Ascending aorta (tissue), 2 donors: ENCODE data around the gene PKP2. TPM values are rescaled to one million over a fixed set of nuclear protein-coding genes. Genes with fewer than 3 reads are reported as not detected.

Source experiments
- DNase-seq, 2 donors: peaks; one replicate each; pipeline ENCODE4 v3.0.0-alpha.2; 2019; ENCODE audit warnings: low spot score in 2 of 2
- H3K27ac ChIP-seq, 2 donors: fragments of 200-600 bp; sonication (generic); one replicate each; pipeline ENCODE4 v1.5.1; 2016 to 2017; ENCODE audit warnings: mild to moderate bottlenecking in 1 of 2
- H3K27me3 ChIP-seq: fragments of 200-600 bp; sonication (generic); one replicate; pipeline ENCODE4 v1.5.1; 2017
- H3K36me3 ChIP-seq, 2 donors: fragments of 200-600 bp; sonication (generic); one replicate each; pipeline ENCODE4 v1.5.1; 2016
- H3K4me1 ChIP-seq, 2 donors: fragments of 200-600 bp; sonication (generic); one replicate each; pipeline ENCODE4 v1.5.1; 2016 to 2017; ENCODE audit warnings: mild to moderate bottlenecking in 1 of 2
- H3K4me3 ChIP-seq, 2 donors: fragments of 200-600 bp; sonication (generic); one replicate each; pipeline ENCODE4 v1.5.1; 2016 to 2017; ENCODE audit warnings: mild to moderate bottlenecking in 1 of 2
- H3K9me3 ChIP-seq, 2 donors: fragments of 200-600 bp; sonication (generic); one replicate each; pipeline ENCODE4 v1.5.1; 2016
- intact Hi-C: fragments of 100-400 bp; cut with DNase I; formaldehyde crosslinking; loops from one replicate; pipeline ENCODE4 v1.15.1; 2023
- total RNA-seq: library from RNA; depleted of rRNA; stranded (reverse); fragments of >200 nt; gene quantifications from one replicate; pipeline ENCODE4 v1.1.0, GENCODE V29; 2016
- TF ChIP-seq, protein P1 (sequence below), 3 experiments: fragments of 200-600 bp in 2 of 3; fragments of 450-650 bp in 1 of 3; sonication (generic) in 2 of 3; IDR thresholded peaks; one replicate each; pipeline ENCODE4 v1.5.1; 2016 to 2019; ENCODE audit warnings: antibody characterized with exemption in 3 of 3, mild to moderate bottlenecking in 1 of 3, moderate library complexity in 1 of 3

The PKP2 gene
- total RNA-seq, 1 donor from 2014 or later = not detected

- no peaks in the 10 kb centered on the region for H3K27me3 ChIP-seq
- no peak overlapping the region for H3K4me3 ChIP-seq
- no peak overlapping the region for H3K27ac ChIP-seq
- no peaks in the 10 kb centered on the region for H3K9me3 ChIP-seq
- TF ChIP-seq, protein P1, sequence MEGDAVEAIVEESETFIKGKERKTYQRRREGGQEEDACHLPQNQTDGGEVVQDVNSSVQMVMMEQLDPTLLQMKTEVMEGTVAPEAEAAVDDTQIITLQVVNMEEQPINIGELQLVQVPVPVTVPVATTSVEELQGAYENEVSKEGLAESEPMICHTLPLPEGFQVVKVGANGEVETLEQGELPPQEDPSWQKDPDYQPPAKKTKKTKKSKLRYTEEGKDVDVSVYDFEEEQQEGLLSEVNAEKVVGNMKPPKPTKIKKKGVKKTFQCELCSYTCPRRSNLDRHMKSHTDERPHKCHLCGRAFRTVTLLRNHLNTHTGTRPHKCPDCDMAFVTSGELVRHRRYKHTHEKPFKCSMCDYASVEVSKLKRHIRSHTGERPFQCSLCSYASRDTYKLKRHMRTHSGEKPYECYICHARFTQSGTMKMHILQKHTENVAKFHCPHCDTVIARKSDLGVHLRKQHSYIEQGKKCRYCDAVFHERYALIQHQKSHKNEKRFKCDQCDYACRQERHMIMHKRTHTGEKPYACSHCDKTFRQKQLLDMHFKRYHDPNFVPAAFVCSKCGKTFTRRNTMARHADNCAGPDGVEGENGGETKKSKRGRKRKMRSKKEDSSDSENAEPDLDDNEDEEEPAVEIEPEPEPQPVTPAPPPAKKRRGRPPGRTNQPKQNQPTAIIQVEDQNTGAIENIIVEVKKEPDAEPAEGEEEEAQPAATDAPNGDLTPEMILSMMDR (IDR thresholded peaks at IDR 0.05) = no peak
- no peaks in the 10 kb centered on the region for H3K36me3 ChIP-seq
- intact Hi-C loops = no loop called here
- H3K4me1 ChIP-seq = no peaks in the 10 kb centered on the region
- DNase-seq = no peak
Measured at GRCh38 chr12:32789916-32790315, 106.7 kb downstream of the PKP2 start.

- intact Hi-C loops = no loop called here
- no peaks in the 10 kb centered on the region for H3K4me1 ChIP-seq
- H3K9me3 ChIP-seq = no peaks in the 10 kb centered on the region
- H3K27me3 ChIP-seq = no peaks in the 10 kb centered on the region
- TF ChIP-seq, protein P1 (IDR thresholded peaks at IDR 0.05) = no peak
- DNase-seq = no peak
- H3K36me3 ChIP-seq = no peaks in the 10 kb centered on the region
- no peak overlapping the region for H3K4me3 ChIP-seq
- H3K27ac ChIP-seq = no peak overlapping the region
Measured at GRCh38 chr12:32789446-32789845, 107.1 kb downstream of the PKP2 start.

DNA sequence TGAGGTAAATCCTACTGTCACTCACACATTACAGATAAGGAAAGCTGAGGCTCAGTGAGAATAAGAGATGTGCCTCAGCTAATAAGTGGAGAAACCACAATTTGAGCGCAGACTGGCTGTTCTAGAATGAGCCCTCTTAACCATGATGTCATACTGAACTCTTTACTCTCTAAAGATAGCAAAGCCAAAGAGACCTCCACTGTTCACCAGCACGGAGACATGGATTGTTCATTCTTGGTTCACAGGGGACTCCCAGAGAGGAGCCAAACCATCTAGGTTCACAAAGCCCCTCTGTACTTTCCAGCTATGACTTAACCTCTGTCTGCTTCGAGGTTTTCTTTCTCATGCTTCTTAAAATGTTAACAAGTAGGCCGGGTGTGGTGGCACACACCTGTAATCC, 108.2 kb downstream of the PKP2 start:
- H3K27me3 ChIP-seq = no peaks in the 10 kb centered on the region
- H3K4me1 ChIP-seq = no peaks in the 10 kb centered on the region
- intact Hi-C loops = no loop called here
- no peak overlapping the region for H3K27ac ChIP-seq
- TF ChIP-seq, protein P1 (IDR thresholded peaks at IDR 0.05) = no peak
- no peak for DNase-seq
- no peaks in the 10 kb centered on the region for H3K9me3 ChIP-seq
- H3K36me3 ChIP-seq = no peaks in the 10 kb centered on the region
- no peak overlapping the region for H3K4me3 ChIP-seq

DNA sequence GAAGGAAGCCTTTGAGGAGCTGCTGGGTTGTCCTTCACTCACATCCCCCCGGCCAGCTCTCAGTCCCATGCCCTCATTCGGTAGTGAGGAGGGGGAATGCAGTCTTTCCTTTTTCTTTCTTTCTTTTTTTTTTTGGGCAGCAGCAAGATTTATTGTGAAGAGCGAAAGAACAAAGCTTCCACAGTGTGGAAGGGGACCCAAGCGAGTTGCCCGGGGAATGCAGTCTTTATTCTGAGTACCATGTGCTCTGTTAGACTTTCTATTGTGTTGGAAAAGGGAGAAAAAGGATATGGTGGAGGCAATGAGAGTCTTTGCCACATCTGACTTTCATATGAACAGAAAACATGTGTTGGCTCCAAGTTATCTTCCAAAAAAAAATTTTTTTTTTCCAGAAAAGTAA, 111.0 kb downstream of the PKP2 start:
- Histone ChIP-seq H3K36me3 (no peaks in the 10 kb centered on the region), H3K27ac (no peak overlapping the region), H3K4me1 (no peaks in the 10 kb centered on the region), H3K4me3 (no peak overlapping the region), H3K27me3 (no peaks in the 10 kb centered on the region), H3K9me3 (no peaks in the 10 kb centered on the region)
- no peak for DNase-seq
- TF ChIP-seq, protein P1 (IDR thresholded peaks at IDR 0.05) = no peak
- intact Hi-C loops = no loop called here

DNA sequence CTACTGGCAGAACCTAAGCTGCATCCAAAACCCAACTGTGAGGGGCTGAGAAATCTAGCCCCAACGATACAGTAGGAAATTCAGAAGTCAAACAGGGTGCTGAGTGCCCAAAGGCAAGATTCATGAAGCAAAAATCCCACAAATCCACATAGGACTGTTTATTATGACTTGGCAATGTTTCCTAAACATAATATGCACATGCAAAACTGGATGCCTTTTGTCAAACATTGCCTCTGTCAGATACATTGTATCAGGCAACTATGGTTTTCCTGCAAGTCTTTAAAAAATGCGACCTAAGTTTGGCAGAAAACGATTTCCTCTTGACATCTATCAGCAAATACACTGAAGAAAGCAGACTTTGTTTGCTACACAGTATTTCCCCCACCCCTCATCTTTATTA, 113.5 kb downstream of the PKP2 start:
- TF ChIP-seq, protein P1 (IDR thresholded peaks at IDR 0.05) = no peak
- Histone ChIP-seq H3K9me3 (no peaks in the 10 kb centered on the region), H3K27ac (no peak overlapping the region), H3K27me3 (no peaks in the 10 kb centered on the region), H3K36me3 (no peaks in the 10 kb centered on the region), H3K4me1 (no peaks in the 10 kb centered on the region), H3K4me3 (no peak overlapping the region)
- intact Hi-C loops = no loop called here
- DNase-seq = no peak

DNA sequence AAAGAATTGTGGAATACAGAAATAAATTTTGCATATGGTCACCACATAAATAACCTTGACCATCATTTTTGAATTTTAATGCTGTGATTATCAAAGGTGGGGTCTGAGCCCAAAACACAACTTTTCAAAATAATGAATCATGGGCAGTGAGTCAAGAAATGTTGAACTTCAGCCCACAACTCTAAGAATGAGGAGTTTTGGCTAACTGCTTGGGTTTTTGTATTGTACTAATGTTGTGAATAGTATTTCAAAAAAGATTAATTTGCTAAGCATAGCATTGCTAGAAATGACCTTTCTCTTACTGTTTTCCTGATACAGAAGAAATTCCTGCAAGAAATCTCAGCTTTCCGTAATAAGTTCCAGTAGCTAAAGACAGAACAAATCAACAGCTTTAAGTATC, 116.5 kb downstream of the PKP2 start:
- intact Hi-C loops = no loop called here

More for the DNA sequence above, 116.5 kb downstream of the PKP2 start:
- H3K36me3 ChIP-seq = no peaks in the 10 kb centered on the region
- no peaks in the 10 kb centered on the region for H3K4me1 ChIP-seq
- H3K9me3 ChIP-seq = no peaks in the 10 kb centered on the region
- TF ChIP-seq, protein P1 (IDR thresholded peaks at IDR 0.05) = no peak
- no peak overlapping the region for H3K4me3 ChIP-seq
- H3K27me3 ChIP-seq = no peaks in the 10 kb centered on the region
- DNase-seq = no peak
- no peak overlapping the region for H3K27ac ChIP-seq
